Stimulated activated CD8-positive, alpha-beta memory T cell treated with anti-CD3 and anti-CD28 coated beads, Interleukin-7, amount 100 ng/mL, for 4 hours (primary cell): ENCODE measurements around the gene NIFK.
A peak's percentile ranks its signal among the peaks of the same experiment; 100 is the strongest.
"Not testable (repeated sequence)": the region's sequence is repeated elsewhere in the genome, so short reads cannot be mapped to it uniquely, and the experiment has no call there.

ENCODE experiments used
- DNase-seq, 2 donors: peaks; one replicate each; pipeline ENCODE4 v3.0.0-alpha.2; 2020; ENCODE audit warnings: low read depth in 2 of 2

Gene NIFK

DNA sequence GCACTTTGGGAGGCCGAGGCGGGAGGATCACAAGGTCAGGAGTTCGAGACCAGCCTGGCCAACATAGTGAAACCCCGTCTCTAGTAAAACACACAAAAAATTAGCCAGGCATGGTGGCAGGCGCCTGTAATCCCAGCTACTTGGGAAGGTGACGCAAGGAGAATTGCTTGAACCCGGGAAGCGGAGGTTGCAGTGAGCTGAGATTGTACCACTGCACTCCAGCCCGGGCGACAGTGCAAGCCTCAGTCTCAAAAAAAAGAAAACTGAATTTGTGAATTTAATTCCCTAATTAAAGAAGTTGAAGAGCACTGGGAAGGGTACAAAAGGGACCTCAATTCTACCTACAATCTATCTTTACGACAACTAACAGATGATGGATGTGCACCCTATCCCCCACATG, 2.1 kb downstream of the NIFK start:
- DNase-seq: not testable (repeated sequence)

GRCh38 chr2:121731366-121731765, 5.3 kb downstream of the NIFK start:
- no peak for DNase-seq

DNA sequence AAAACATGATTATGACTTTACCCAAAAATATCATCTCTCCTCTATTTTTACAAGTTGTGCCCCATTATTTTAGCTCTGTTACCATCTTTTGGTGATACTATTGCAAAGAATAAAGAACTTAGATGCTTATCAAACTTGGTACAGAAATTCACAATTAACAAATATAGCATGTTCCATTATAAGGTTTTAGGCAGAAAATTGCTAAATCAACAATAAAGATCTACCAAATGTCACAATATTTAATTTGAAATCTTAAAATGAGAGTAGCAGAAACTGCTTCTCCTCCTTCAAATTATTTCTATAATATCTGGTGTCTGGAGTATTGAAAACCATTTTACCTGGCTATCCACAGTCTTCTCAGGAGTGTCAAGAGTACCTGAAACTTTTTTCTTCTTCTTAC, 8.7 kb downstream of the NIFK start:
- no peak for DNase-seq

DNA sequence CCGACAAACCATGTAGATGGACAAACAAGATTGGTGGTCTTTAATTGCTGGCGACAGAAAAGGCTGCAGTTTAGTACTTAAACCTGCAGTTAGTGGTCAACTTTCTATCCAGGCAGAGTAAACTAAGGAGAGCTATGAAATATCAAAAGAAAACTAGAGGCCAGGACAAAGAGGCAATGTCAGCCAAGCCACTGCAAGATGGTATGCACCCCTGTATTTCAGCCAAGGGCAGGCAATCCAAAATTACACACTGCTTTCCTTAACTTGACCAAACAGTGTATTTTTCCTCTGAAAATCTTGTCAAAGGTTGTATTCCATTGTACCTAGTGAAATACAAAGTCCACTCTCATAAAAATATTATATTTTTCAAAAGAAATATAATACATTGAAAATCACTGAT, 9.3 kb downstream of the NIFK start:
- DNase-seq: no peak

DNA sequence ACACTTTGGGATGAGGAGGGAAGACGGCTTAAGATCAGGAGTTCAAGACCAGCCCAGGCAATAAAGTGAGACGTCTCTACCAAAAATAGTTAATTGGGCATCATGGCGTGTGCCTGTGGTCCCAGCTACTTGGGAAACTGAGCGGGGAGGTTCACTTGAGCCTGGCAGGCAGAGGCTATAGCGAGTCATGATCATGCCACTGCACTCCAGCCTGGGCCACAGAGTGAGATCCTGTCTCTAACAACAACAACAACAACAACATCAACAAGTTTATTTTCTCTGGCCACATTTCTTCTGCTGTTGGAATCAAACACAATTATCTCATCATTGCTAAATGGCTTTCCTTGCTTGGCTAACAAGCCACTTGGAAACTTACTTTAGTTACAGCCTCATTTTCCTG, 13.4 kb downstream of the NIFK start:
- DNase-seq: no peak

DNA sequence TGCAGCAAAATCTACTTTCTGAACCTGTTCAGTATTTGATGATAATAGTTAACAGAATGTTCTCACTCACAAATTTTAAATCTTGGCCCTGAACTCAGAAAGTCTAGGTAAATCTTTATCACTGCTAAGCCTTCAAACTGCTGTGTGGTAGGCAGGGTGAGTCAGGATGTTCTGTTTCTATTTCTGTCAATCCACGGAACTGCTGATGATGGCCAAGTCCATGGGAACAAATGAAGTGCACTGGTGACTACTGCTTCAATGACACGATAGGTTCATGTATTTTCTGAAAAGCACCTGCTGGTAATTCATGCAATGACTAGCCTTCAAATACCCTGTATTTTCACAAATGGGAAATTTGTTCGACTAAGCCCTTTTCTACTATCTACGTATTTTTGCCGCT, 14.2 kb downstream of the NIFK start:
- no peak for DNase-seq

DNA sequence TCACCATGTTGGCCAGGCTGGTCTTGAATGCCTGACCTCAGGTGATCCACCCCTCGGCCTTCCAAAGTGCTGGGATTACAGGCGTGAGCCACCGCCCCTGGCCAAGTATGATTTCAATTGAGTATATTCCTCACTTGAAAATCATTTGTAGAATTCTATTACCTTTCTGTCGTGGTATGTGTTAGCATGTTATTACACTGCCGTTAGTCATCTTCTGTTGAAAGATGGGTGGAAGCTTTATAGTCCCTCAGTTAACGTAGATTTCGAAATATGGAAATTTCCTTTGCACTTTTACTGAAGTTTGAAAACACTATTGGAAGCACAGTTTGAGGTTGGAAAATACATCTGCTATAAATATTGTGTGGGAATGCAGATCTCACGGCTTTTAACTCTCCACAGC, 14.7 kb downstream of the NIFK start:
- no peak for DNase-seq

DNA sequence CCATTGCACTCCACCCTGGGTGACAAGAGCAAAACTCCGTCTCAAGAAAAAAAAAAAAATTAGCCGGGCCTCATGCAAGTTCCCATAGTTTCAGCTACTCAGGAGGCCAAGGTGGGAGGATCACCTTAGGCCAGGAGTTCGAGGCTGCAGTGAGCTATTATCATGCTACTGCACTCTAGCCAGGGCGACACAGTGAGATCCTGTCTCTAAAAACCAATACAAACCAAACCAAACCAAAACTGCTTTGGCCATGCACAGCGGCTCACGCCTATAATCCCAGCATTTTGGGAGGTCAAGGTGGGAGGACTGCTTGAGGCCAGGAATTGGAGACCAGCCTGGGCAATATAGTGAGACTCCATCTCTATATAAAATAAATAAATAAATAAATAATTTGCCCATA, 19.1 kb downstream of the NIFK start:
- no peak for DNase-seq

DNA sequence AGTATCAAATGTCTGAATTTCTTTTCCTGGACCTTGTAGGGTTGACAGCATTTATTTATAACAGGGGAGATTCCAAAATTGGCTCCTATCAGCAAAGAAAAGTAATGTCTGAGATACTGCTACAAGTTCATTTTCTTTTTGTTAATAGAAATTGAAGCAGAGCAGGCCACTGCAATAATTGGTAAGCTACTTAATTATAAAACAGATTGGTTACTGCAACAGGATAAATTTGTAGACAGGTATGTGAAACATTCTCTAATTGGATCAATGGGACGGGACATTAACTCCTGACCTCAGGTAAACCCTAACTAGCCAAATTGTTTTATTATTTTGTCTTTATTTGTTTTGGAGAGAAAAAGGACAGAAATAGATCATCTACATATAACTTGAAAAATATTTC, 20.5 kb downstream of the NIFK start:
- DNase-seq: no peak

DNA sequence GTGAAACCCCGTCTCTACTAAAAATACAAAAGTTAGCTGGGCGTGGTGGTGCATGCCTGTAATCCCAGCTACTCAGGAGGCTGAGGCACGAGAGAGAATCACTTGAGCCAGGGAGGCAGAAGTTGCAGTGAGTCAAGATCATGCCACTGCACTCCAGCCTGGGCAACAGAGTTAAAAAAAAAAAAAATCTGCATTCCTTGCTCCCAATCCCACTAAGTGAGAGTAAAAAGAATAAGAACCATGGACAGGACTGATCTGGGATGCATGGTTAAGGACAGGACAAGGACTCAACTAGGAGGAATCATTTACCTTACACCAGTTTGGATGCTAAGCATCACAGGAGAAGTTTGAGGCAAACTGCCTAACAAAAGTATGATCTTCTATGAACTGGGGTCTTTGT, 25.2 kb downstream of the NIFK start:
- not testable (repeated sequence) for DNase-seq

- DNase-seq: no peak
Measured at GRCh38 chr2:121710470-121711170, 26.1 kb downstream of the NIFK start.

- no peak for DNase-seq
Measured at GRCh38 chr2:121709776-121710469, 26.8 kb downstream of the NIFK start.

DNA sequence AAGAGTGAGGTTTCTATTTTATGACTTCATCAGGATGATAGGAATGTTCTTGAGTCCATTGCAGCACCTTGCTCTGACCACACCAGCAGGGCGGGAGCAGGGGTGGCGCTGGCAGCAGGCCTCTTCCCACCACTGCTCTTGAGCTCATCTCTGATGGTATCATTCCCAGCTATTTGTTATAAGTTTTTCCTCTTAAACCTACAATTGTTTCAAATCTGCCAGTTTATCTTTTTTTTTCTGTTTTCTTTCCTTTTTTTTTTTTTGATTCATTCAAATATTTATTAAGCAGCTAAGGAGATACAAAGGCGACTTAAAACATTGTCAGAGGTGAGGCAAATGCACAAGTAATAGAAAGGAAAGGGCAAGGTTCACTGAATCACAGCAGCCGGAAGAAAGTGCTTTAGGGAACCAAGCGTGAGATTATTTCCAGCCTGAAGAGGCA, 28.7 kb downstream of the NIFK start:
- DNase-seq: no peak

DNA sequence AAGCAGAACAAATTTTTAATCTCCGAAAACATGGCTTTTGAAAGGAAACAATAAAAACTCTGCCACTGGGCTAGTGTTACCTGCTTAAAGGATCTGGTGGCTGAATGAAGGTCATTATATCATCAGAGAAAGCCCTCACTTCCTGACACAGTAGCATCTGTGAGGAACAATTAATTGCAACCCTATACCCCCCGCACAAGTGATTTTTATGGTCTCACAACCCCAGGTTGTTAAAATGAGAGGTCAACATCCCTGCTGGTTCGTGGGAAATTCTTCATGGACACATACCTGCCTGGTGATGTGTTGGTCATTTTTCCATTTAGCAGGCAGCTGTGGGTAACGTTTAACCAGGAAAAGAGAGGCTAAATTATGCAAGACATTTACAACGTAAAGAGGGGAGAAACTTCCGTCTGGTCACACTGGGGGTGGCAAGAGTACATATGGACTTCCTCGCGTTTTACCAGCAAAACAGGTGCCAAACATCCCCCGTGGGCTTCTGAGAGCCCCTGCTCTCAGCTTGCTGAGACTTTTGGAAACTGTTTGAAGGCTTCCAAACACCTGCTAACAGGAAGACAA, 29.2 kb downstream of the NIFK start:
- no peak for DNase-seq

DNA sequence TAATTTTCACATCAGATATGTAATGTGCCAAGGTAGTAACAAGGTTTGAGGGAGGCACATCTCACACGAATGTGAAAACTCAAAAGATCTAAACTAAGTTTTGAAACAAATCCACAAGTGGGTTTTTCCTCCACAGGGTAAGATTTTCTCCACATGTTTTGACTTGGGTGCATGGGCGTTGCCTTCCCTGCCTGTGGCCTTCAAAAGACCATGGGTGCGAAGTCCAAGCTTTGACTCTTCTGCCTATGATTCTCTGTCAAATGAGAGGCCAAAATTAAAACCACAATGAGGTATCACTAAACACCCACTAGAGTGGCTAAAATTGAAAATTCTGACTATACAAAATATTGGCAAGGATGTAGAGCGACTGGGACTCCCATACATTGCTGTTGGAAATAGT, 30.7 kb downstream of the NIFK start:
- no peak for DNase-seq

- no peak for DNase-seq
Measured at GRCh38 chr2:121705390-121705789, 31.3 kb downstream of the NIFK start.

GRCh38 chr2:121701761-121702160, 34.9 kb downstream of the NIFK start:
- DNase-seq: not testable (repeated sequence)

DNA sequence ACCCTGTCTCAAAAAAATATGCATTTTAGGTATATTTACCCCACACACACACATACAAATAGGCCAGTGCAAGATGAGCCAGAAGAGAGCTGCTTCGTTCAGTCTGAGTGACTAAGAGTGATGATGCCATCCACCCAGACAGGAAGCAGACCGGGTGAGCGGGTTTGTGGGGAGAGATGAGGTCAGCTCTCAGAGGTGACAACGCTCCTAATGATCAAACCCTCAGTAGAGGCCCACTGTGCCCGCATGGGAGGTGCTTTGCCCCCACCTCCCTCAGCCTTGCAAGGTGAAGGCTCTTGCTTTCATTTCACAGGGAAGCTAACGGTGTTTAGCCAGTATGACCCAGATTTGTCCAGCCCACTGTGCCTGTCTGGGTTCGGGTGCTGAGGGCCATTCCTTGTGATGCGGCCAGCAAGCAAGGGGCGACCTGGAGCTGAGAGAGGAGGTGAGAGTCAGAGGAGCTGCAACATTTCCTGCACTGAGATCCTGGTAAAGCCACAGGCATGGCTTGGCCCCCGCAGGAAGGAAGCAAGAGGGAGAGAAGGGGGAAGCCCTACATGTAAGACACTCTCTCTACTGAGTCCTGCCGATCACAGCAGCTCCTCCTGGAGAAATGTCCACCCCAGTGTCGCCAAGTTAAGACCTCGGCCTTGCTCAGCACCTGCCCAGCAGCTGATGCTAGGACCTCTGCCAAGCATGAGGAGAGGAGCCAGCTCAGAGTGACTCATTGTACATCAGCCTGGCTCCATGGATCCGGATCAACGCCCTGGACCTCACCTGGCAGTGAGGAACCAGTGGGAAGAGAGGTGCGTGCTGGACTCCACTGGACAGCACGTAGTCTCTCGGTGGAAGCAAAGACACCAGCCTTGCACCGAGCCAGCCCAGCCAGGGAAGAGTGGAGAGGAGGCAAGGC, 37.0 kb downstream of the NIFK start:
- peak; percentile 82 to 86 for DNase-seq

- DNase-seq: no peak
Measured at GRCh38 chr2:121698318-121698930, 38.3 kb downstream of the NIFK start.

DNA sequence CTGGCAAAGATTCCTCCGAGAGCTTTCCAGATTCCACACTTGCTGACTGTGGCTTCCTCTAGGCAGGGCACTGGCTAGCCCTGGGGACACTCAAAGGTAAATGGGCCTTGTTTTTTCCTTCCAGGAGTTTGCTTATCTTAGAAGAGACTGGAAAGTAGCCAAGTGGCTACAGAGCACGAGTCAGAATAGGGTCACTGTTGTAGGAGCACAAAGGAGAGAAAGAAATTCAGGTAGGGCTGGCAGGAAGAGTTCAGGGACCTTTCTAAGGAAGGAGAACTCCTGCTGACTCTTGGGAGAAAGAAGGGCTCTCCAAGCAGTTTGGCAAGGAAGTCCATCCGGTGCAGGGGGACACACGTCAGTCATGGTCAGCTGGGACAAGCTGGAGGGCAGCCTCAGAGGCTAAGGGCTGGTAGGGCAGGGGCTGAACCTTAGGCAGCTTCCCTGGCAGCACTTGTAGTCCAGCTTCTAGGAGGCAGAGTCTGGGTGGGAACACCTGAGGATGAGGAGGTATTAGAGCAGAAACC, 39.5 kb downstream of the NIFK start:
- no peak for DNase-seq

GRCh38 chr2:121696410-121696930, 40.2 kb downstream of the NIFK start:
- DNase-seq: no peak
